Right lobe of liver (tissue), 6 donors: Measurements from ENCODE around the gene MEP1B. TPM values are rescaled to one million over a fixed set of nuclear protein-coding genes. Genes with fewer than 3 reads are reported as not detected.
A peak's percentile ranks its signal among the peaks of the same experiment; 100 is the strongest.

Source experiments
- ATAC-seq, 4 donors: fragments of 200-7000 bp; cut with Tn5 transposase; one replicate each; pipeline ENCODE4 v1.9.1; 2020; ENCODE audit warnings: mild to moderate bottlenecking in 4 of 4, moderate library complexity in 4 of 4
- DNase-seq, 3 donors: peaks; one replicate each; pipeline ENCODE4 v3.0.0-alpha.2; 2020
- H3K27ac ChIP-seq, 3 donors: fragments of 200-600 bp; one replicate each; pipeline ENCODE4 v1.8.0; 2022
- H3K27me3 ChIP-seq, 2 donors: fragments of 200-600 bp; one replicate each; pipeline ENCODE4 v1.8.0; 2022
- H3K36me3 ChIP-seq, 4 donors: fragments of 200-600 bp; sonication (generic) in 1 of 4; one replicate each; pipeline versions ENCODE4 v1.5.1 to v1.8.0; 2017 to 2022; ENCODE audit warnings: control low read depth in 1 of 4
- H3K4me1 ChIP-seq, 4 donors: fragments of 200-600 bp; sonication (generic) in 1 of 4; one replicate each; pipeline versions ENCODE4 v1.5.1 to v1.8.0; 2017 to 2022; ENCODE audit warnings: control low read depth in 1 of 4
- H3K4me3 ChIP-seq, 3 donors: fragments of 200-600 bp; one replicate each; pipeline ENCODE4 v1.8.0; 2022
- H3K9me3 ChIP-seq, 4 donors: fragments of 200-600 bp; sonication (generic) in 1 of 4; one replicate each; pipeline versions ENCODE4 v1.5.1 to v1.8.0; 2017 to 2022; ENCODE audit warnings: control low read depth in 1 of 4
- CTCF ChIP-seq, 4 donors: fragments of 200-600 bp in 3 of 4; fragments of 450-650 bp in 1 of 4; IDR thresholded peaks; one replicate each; pipeline versions ENCODE4 v1.5.1 to v1.8.0; 2016 to 2022; ENCODE audit warnings: antibody characterized with exemption in 4 of 4, mild to moderate bottlenecking in 2 of 4
- POLR2A ChIP-seq: fragments of 450-650 bp; IDR thresholded peaks from one replicate; pipeline ENCODE4 v1.6.1; 2017; ENCODE audit warnings: antibody characterized with exemption, mild to moderate bottlenecking
- WGBS: methylation state at CpG from one replicate; pipeline ENCODE4 v1.1.6; 2018; ENCODE audit warnings: low coverage, low lambda C conversion rate; ENCODE audit not compliant: insufficient coverage; ENCODE audit errors: missing lambda C conversion rate; 5-methylcytosine and 5-hydroxymethylcytosine counted together
- intact Hi-C, 2 donors: fragments of 100-400 bp; cut with DNase I; formaldehyde crosslinking; loops; one replicate each; pipeline versions ENCODE4 v1.11.2 to v1.14.1; 2022
- small RNA-seq, 2 experiments: library from RNA; depleted of rRNA; stranded (forward); fragments of <200 nt; gene quantifications; one replicate each; pipeline ENCODE3, GENCODE V24; 2016
- total RNA-seq, 6 experiments: library from RNA; depleted of rRNA in 2 of 6; stranded (reverse); fragments of >200 nt in 2 of 6; fragmentation: NEBNext Ultra II Directional in 3 of 6; extraction: Animal tissue kit (Norgen Biotek cat#: 25700) in 3 of 6; gene quantifications; one replicate each; pipeline versions ENCODE4 v1.1.0 to v1.2.4, GENCODE V29; 2016 to 2023
- donor health status: DM: no; HTN: yes; CAD: no.
- donor health status: DM: no; HTN: no; CAD: no.
- donor health status: DM: no; HTN: no; CAD: no.
- donor health status: DM: no; HTN: yes; CAD: no.
- donor health status: DM: no; HTN: yes; CAD: no.

Gene MEP1B
- total RNA-seq, 6 experiments from 2014 or later, result 0.56 to 1.7 (median 0.66) TPM; not detected in 2

GRCh38 chr18:32261003-32261402 lies 71.2 kb downstream of the MEP1B start:
- WGBS, result 93% methylated on average over 5 of the region's 5 CpGs
- no peak for DNase-seq
- intact Hi-C loops, result no loop called here
- Histone ChIP-seq H3K4me3 (no peak overlapping the region), H3K4me1 (peaks cover 0 to 13% (median 4%) of the 10 kb centered on the region in 4 donors), H3K36me3 (no peaks in the 10 kb centered on the region), H3K27ac (no peak overlapping the region), H3K9me3 (no peaks in the 10 kb centered on the region), H3K27me3 (no peaks in the 10 kb centered on the region)
- no peak for ATAC-seq
- no peak for TF ChIP-seq POLR2A
- peak in 1 of 4 donors; percentile 8 for TF ChIP-seq CTCF (IDR thresholded peaks at IDR 0.05)

- H3K4me3 ChIP-seq, result no peak overlapping the region
- WGBS, result 86% methylated on average over 1 of the region's 1 CpG
- no peaks in the 10 kb centered on the region for H3K9me3 ChIP-seq
- intact Hi-C loops, result no loop called here
- H3K27me3 ChIP-seq, result no peaks in the 10 kb centered on the region
- H3K27ac ChIP-seq, result no peak overlapping the region
- DNase-seq, result no peak
- peaks cover 0 to 13% (median 4%) of the 10 kb centered on the region in 4 donors for H3K4me1 ChIP-seq
- peaks cover 0 to 2% (median 0%) of the 10 kb centered on the region in 4 donors for H3K36me3 ChIP-seq
- ATAC-seq, result no peak
- no peak for TF ChIP-seq CTCF (IDR thresholded peaks at IDR 0.05)
- no peak for TF ChIP-seq POLR2A
These were observed 72.3 kb downstream of the MEP1B start for GRCh38 chr18:32262092-32262491.

GRCh38 chr18:32264401-32264800 lies 74.6 kb downstream of the MEP1B start:
- no peak overlapping the region for H3K4me3 ChIP-seq
- H3K4me1 ChIP-seq, result no peaks in the 10 kb centered on the region
- no peaks in the 10 kb centered on the region for H3K9me3 ChIP-seq
- ATAC-seq (no peak), DNase-seq (no peak)
- WGBS, result 30% methylated on average over 2 of the region's 2 CpGs
- intact Hi-C loops, result no loop called here
- TF ChIP-seq POLR2A (no peak), CTCF (IDR thresholded peaks at IDR 0.05) (no peak)
- no peak overlapping the region for H3K27ac ChIP-seq
- no peaks in the 10 kb centered on the region for H3K27me3 ChIP-seq
- H3K36me3 ChIP-seq, result peaks cover 0 to 25% (median 2%) of the 10 kb centered on the region in 4 donors

- intact Hi-C loops, result no loop called here
- H3K27me3 ChIP-seq, result no peaks in the 10 kb centered on the region
- no peak overlapping the region for H3K27ac ChIP-seq
- no peak overlapping the region for H3K4me3 ChIP-seq
- 89% methylated on average over 4 of the region's 4 CpGs for WGBS
- no peaks in the 10 kb centered on the region for H3K4me1 ChIP-seq
- H3K36me3 ChIP-seq, result peaks cover 0 to 29% (median 4%) of the 10 kb centered on the region in 4 donors
- no peak for DNase-seq
- H3K9me3 ChIP-seq, result no peaks in the 10 kb centered on the region
- TF ChIP-seq CTCF (IDR thresholded peaks at IDR 0.05), result no peak
- TF ChIP-seq POLR2A, result no peak
- no peak for ATAC-seq
These were observed 77.6 kb downstream of the MEP1B start for GRCh38 chr18:32267463-32267862.

Small RNAs within 50 kb of the gene (small RNA-seq; reads per million reads assigned to genes)
- gene RF00019 (0 reads per million in 2 experiments), gene RNA5SP453 (1.8 to 2.0 reads per million in 2 experiments)

Other genes with a start within 250 kb of the MEP1B start
- 10 to 100 TPM; 25.7 to 37.3 (median 29.5) TPM for gene TRAPPC8, start 246.9 kb upstream of the MEP1B start, total RNA-seq
- gene RNF125, start 171.2 kb upstream of the MEP1B start, total RNA-seq, result 10 to 100 TPM in 1 of 6 experiments, 1 to 10 TPM in 5; 2.9 to 14.1 (median 5.8) TPM
- 10 to 100 TPM in 5 of 6 experiments, 1 to 10 TPM in 1; 9.3 to 17.5 (median 12.7) TPM for gene RNF138, start 98.2 kb upstream of the MEP1B start, total RNA-seq